RCC 7860 (cell line): ENCODE results near the gene PRSS56.
"Not testable (repeated sequence)": the region's sequence is repeated elsewhere in the genome, so short reads cannot be mapped to it uniquely, and the experiment has no call there.

Experiments
- DNase-seq: peaks from one replicate; pipeline ENCODE4 v3.0.0-alpha.2; 2015; ENCODE audit warnings: low spot score
- FAIRE-seq: peaks from 2 replicates; lab custom pipeline; 2012; peaks lifted over from hg19 to GRCh38; lab: Jason Lieb, UNC

Gene PRSS56

GRCh38 chr2:232524771-232525170 is 4.6 kb downstream of the PRSS56 start:
- DNase-seq (no peak), FAIRE-seq (no peak)

GRCh38 chr2:232525199-232525598 is 5.0 kb downstream of the PRSS56 start:
- FAIRE-seq (no peak), DNase-seq (no peak)

- no peak for FAIRE-seq
Measured at GRCh38 chr2:232525791-232526371, 5.7 kb downstream of the PRSS56 start, which contains the start of gene CHRND. TSS of gene CHRND (plus strand) at chr2:232526160. CDS start at chr2:232526216, 56 bp downstream.

GRCh38 chr2:232526372-232526941 is 6.3 kb downstream of the PRSS56 start:
- DNase-seq (no peak), FAIRE-seq (no peak)

More at GRCh38 chr2:232525791-232526371, 5.7 kb downstream of the PRSS56 start, which contains the start of gene CHRND:
- no peak for DNase-seq

DNA sequence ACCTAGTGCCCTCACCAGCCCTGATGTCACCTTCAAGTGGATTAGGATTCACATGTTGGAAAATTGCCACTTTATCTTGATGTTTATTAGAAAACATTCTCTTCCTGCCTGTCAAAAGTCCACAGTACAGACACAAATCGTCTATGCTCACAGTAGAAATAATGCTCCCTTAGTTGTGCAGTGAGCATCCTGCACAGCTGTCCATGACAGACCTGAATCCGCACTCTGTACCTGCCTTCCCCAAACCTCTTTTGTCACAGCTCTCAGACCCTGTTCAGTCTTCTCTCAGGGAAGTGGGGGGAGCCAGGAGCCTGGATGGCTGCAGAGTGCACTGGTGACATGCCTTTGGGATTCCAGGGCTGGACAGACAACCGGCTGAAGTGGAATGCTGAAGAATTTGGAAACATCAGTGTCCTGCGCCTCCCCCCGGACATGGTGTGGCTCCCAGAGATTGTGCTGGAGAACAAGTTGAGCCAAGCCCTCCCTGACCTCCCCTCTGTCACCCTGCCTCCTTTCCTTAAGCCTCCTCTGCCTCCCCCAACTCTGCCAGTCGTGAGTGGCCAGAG is 7.8 kb downstream of the PRSS56 start:
- FAIRE-seq (no peak), DNase-seq (no peak)

DNA sequence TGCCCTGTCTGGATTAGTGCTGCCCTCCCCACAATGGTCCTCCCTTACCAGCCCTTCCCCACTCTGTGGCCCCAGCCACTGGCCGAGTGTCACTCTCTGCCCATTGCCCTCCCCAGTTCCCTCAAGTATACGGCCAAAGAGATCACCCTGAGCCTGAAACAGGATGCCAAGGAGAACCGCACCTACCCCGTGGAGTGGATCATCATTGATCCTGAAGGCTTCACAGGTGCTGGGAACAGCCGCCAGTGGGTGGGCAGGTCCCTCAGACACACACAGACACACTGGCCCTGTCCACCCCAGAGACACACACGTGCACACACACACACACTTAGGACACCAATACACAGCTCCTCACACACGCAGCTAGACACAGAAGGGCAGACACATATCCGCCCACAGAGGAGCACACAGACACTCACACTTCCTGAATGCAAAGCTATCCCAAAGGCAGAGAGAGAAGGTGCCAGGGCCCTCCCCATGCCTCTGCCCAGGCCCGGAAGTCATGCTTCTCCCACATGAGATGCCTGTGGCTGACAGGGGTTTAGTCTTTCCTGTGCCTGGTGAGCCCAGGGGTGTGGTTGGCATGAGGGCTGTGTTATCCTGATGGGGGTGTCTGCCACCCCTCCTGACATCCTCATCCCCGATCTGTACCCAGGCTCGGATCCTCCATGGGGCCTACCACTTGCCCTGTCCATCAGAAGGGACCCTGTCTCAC is 8.7 kb downstream of the PRSS56 start:
- DNase-seq = no peak
- FAIRE-seq = no peak

- FAIRE-seq = no peak
- no peak for DNase-seq
Measured at GRCh38 chr2:232529806-232530547, 9.8 kb downstream of the PRSS56 start.

DNA sequence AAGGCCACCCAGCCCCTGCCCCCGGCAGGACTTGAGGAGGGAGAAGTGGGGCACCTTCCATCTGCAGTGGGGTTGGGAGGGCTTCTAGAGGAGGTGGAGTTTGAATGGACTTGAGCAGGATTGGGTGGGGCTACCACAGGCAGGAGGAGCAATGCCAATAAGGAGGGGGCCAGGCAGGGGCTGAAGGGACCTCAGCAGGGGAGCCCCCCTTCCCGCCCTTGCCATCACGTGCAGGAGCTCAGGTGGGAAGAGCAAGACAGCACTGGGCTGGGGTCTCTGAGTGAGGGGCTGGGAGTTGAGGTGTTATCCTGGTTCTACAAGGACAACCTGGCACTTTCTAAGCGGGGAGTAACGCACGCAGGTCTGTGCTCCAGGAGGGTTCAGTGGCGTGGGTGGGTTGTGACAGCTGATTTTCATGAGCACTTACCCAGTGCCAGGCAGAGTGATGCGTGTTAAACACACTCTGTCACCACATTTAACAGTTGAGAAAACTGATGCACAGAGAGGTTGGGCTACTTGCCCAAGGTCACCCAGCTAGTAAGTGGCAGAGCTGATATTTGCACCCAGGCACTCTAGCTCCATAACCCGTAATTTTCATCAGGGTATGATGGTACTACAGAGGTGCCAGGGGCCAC is 10.6 kb downstream of the PRSS56 start:
- DNase-seq (no peak), FAIRE-seq (no peak)

DNA sequence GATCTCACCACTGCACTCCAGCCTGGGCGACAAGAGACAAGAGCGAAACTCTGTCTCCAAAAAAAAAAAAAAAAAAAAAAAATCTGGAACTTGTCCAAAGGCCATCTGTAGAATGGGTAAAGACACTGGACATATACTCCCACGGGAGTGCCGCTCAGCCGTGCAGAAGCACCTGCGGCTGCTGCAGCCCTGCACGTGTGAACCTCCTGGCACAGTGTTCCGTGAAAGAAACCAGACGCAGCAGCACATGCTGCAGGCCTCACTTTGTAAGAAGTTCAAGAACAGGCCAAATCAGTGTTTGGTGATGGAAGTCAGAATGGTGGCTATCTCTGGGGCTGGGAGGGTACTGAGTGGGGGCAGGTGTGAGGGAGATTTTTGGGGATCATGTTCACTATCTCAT is 12.2 kb downstream of the PRSS56 start:
- DNase-seq (no peak), FAIRE-seq (no peak)

DNA sequence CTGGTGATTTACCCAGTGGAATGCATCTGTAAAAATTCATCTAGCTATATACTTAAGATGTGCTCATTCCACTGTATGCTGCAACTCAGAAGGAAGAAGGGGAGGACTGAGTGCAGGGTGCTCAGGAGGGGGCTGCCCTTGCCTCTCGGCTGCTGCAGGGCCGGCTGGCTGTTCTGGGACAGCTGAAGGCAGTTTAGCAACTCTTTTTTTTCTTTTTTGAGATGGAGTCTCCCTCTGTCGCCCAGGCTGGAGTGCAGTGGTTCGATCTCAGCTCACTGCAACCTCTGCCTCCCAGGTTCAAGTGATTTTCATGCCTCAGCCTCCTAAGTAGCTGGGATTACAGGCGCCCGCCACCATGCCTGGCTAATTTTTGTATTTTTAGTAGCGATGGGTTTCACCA is 12.6 kb downstream of the PRSS56 start:
- not testable (repeated sequence) for DNase-seq, FAIRE-seq

- no peak for DNase-seq
Measured at GRCh38 chr2:232533944-232534710, 13.9 kb downstream of the PRSS56 start.

GRCh38 chr2:232534940-232535651 is 14.9 kb downstream of the PRSS56 start:
- FAIRE-seq (no peak), DNase-seq (no peak)

More at GRCh38 chr2:232533944-232534710, 13.9 kb downstream of the PRSS56 start:
- no peak for FAIRE-seq

GRCh38 chr2:232535761-232536530 is 15.8 kb downstream of the PRSS56 start:
- no peak for DNase-seq
- FAIRE-seq = no peak

GRCh38 chr2:232537079-232537478 is 16.9 kb downstream of the PRSS56 start:
- no peak for DNase-seq
- no peak for FAIRE-seq

- no peak for FAIRE-seq
- no peak for DNase-seq
Measured at GRCh38 chr2:232537499-232537898, 17.3 kb downstream of the PRSS56 start.

DNA sequence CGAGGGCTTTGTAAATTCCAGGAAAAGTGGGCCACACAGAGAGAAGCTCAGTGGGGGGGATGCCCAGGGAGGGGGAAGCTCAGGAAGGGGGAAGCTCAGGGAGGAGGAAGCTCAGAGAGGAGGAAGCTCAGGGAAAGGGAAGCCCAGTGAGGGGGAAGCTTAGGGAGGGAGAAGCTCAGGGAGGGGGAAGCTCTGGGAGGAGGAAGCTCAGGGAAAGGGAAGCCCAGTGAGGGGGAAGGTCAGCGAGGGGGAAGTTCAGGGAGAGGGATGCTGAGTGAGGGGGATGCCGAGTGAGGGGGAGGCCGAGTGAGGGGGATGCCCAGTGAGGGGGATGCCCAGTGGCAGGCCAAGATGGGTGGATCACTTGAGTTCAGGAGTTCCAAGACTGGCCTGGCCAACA is 18.5 kb downstream of the PRSS56 start:
- DNase-seq (no peak), FAIRE-seq (no peak)

DNA sequence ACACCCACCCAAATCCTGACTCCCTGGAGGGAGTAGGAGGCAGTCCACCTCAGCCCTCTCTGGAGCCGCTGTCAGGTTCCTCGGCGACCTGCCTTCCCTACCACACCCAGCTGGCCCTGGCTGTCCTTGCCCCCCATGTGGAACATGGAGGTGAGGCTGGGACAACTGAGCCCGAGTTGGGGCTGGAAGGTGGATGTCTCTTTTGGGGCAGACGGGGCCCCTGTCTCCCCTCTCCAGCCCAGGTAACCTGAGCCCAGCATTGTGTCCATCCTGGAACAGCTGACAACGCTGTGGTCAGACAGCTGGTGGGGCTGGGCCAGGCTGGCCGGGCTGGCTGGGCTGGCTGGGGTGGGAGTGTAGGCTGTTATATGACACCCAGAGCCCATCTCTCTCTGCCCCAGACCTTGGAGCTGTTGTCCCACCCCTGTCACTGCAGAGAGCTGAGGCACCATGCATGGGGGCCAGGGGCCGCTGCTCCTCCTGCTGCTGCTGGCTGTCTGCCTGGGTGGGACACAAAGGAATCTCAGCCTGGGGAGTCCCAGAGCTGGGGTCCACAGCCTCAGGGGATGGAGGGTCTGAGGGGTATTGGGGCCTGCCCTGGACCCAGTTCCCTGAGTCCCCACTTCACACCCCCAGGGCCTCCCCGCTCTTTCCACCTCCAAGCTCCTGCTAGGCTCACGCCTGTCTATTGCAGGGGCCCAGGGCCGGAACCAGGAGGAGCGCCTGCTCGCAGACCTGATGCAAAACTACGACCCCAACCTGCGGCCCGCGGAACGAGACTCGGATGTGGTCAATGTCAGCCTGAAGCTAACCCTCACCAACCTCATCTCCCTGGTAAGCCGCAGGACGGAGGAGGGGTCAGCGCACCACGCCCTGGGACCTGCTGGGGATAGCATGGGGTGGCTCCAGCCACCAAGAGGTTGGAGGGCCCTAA is 19.4 kb downstream of the PRSS56 start, which contains the start of gene CHRNG:
CHRNG (plus strand) TSS at position 395 of the 934 bp plus-strand sequence; CDS start at position 451, 56 bp downstream.
- FAIRE-seq = no peak
- no peak for DNase-seq
